Head of caudate nucleus (tissue), 42 donors: ENCODE data around the gene DCLK1.

Experiments
- DNase-seq, 42 donors: peaks; one replicate each; pipeline versions ENCODE4 v3.0.0 to v3.0.0-alpha.2; 2020 to 2021; ENCODE audit warnings: mixed read lengths in 7 of 42
- intact Hi-C: fragments of 100-400 bp; cut with DNase I; formaldehyde crosslinking; loops from one replicate; pipeline ENCODE4 v1.15.0; 2022

The DCLK1 gene

GRCh38 chr13:36061621-36062020 lies 69.6 kb downstream of the DCLK1 start:
- no peak for DNase-seq
- intact Hi-C loops = no loop called here

GRCh38 chr13:36061054-36061453 lies 70.1 kb downstream of the DCLK1 start:
- DNase-seq = no peak
- intact Hi-C loops = no loop called here

- intact Hi-C loops = no loop called here
- DNase-seq = peak in 2 of 42 donors; percentile 14 to 19
Measured at GRCh38 chr13:36059321-36059720, 71.9 kb downstream of the DCLK1 start.

- DNase-seq = peak in 4 of 42 donors; percentile 6 to 21 (median 14)
Measured at GRCh38 chr13:36058116-36058515, 73.1 kb downstream of the DCLK1 start.

GRCh38 chr13:36057547-36057946 lies 73.6 kb downstream of the DCLK1 start:
- no peak for DNase-seq
- intact Hi-C loops = no loop called here

More at GRCh38 chr13:36058116-36058515, 73.1 kb downstream of the DCLK1 start:
- intact Hi-C loops = no loop called here

GRCh38 chr13:36057041-36057440 lies 74.1 kb downstream of the DCLK1 start:
- intact Hi-C loops = no loop called here
- DNase-seq = no peak

GRCh38 chr13:36055366-36055765 lies 75.8 kb downstream of the DCLK1 start:
- intact Hi-C loops = no loop called here

GRCh38 chr13:36054041-36054440 lies 77.1 kb downstream of the DCLK1 start:
- intact Hi-C loops = no loop called here
- DNase-seq = no peak

More at GRCh38 chr13:36055366-36055765, 75.8 kb downstream of the DCLK1 start:
- DNase-seq = no peak

- no peak for DNase-seq
- intact Hi-C loops = no loop called here
Measured at GRCh38 chr13:36051082-36051481, 80.1 kb downstream of the DCLK1 start.

- DNase-seq = no peak
- intact Hi-C loops = no loop called here
Measured at GRCh38 chr13:36046672-36047071, 84.5 kb downstream of the DCLK1 start.

- no peak for DNase-seq
- intact Hi-C loops = no loop called here
Measured at GRCh38 chr13:36038785-36039555, 92.2 kb downstream of the DCLK1 start.

- intact Hi-C loops = no loop called here
- no peak for DNase-seq
Measured at GRCh38 chr13:36033035-36033434, 98.1 kb downstream of the DCLK1 start.

- no peak for DNase-seq
- intact Hi-C loops = no loop called here
Measured at GRCh38 chr13:36031490-36031889, 99.7 kb downstream of the DCLK1 start.

- DNase-seq = peak in 36 of 42 donors; percentile 5 to 86 (median 45)
- intact Hi-C loops = no loop called here
Measured at GRCh38 chr13:36030670-36031331, 100.4 kb downstream of the DCLK1 start.

- DNase-seq = no peak
- intact Hi-C loops = no loop called here
Measured at GRCh38 chr13:36029166-36029565, 102.0 kb downstream of the DCLK1 start.

GRCh38 chr13:36028359-36029025 lies 102.7 kb downstream of the DCLK1 start:
- intact Hi-C loops = no loop called here
- no peak for DNase-seq

GRCh38 chr13:36026531-36026930 lies 104.7 kb downstream of the DCLK1 start:
- DNase-seq = no peak
- intact Hi-C loops = no loop called here

GRCh38 chr13:36014763-36015162 lies 116.4 kb downstream of the DCLK1 start:
- intact Hi-C loops = no loop called here
- no peak for DNase-seq

- intact Hi-C loops = no loop called here
- no peak for DNase-seq
Measured at GRCh38 chr13:36006894-36007675, 124.1 kb downstream of the DCLK1 start.
